GM12872 (cell line): ENCODE data around the gene SLC38A10.

Experiments used
- CTCF ChIP-seq: IDR thresholded peaks from 3 replicates; pipeline ENCODE4 v1.5.1; 2011; ENCODE audit warnings: low read depth, mild to moderate bottlenecking, low read length, moderate library complexity; ENCODE audit not compliant: insufficient read depth

SLC38A10 gene

DNA sequence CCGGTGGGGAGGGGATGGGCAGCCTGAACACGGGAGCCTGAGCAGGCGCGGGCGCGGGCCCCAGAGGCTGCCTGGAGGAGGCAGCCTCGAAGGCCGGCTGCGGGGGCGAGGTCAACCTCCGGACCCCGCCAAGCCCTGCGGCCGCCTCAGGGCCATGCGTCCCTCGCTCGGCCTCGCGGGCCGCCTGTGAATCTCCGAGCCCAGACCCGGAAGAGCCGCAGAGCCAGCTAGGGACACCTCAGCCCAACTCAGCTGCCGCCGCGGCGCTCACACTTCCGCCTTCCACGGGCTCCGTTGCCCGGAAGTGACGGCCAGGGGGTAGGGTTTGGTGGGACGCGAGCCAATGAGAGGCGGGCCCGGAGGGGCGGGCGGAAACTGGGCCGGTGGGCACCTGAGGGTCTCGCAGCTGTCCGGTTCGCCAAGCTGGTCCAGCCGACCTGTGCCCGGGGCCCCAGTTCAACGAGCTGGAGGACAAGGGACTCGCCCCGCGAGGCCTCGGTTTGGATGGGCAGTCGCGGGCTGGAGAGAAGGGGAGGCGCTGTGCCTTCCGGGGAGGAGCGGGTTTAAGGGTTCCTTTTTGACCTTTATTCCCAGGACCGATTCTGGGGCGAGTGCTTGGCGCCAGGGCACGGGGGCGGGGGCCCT is at the start of gene SLC38A10:
Gene SLC38A10, minus strand, starts transcription at position 277 of the 645 bp plus-strand sequence. CDS start 386 bp downstream, outside the sequence.
- TF ChIP-seq CTCF = 0 out of 3 replicates have a peak, but pooled peaks have one; percentile 0

GRCh38 chr17:81342269-81343070 is 47.4 kb upstream of the SLC38A10 start:
- no peak for TF ChIP-seq CTCF

- no peak for TF ChIP-seq CTCF
Observed at GRCh38 chr17:81341516-81342268, 46.6 kb upstream of the SLC38A10 start.

DNA sequence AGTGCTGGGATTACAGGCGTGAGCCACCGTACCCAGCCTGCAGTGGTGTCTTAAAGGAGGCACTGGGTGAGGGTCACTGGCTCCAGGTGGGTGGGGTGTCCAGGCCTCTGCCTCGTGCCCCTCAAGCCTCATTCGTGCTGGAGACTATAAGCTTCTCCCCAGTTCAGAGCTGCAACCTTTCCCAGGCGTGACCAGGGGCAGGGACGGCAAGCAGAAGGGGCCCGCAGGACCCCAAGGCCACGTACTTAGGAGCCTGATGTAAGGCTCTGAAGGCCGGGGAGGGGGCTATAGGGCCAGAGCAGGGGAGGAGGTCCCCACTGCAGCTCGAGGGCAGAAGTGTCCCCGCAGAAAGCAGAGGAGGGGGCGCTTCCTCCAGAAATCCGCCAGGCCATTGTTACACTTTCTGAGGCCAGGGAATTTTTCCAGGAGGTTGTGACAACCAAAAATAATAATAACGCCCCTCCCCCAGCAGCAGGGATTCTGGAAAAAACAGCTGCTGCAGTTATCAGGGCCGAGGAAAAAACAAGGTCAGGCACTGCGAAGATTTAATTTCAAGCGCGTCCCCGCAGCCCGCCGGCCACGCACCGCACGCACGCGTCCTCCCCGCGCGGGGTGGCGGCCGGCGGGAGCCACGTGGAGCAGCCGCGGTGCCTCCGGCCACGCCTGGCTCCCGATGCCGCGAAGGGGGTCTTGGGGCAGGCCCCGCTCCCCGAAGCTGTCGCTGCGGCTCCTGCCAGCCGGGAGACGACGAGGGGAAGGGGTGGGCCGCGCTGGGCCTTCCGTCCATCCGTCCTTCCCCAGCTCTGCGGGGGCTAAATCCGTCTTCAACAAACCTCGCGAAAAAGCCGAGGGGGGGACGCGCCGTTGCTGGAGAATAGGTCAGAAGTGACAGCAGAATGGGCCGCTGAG is 45.8 kb upstream of the SLC38A10 start:
- TF ChIP-seq CTCF = no peak

DNA sequence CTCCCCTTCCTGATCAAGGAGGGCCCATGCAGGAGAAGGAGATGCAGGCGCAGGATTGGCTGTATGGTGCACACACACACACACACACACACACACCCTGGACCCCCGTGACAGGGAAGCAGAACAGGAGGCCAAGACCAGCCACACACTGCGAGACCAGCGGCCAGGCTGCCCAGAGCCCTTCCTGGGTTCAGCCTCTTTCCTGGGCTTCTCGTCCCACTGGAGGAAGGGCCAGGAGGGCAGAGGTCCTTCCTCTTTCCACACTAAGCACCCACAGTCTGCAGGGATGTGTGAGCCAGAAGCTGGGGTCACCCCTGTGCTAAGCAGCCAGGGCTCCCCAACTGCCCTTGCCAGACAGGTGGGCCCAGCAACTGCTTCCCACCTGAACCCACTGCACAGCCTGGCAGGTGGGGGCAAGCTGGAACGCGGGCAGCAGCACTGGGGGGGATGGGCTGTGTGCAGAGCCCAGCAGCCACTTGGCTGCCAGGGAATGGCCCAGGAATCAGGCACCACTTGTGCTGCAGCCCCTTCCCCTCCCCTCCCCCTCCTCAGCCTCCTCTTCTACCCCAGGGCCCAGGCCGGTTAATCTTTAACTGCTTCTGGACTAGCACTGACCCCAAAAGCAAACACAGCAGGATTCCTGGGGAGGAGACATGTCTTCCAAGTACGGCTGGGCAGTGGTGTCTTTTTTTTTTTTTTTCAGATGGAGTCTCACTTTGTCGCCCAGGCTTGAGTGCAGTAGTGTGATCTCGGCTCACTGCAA is 44.6 kb upstream of the SLC38A10 start:
- TF ChIP-seq CTCF = no peak

DNA sequence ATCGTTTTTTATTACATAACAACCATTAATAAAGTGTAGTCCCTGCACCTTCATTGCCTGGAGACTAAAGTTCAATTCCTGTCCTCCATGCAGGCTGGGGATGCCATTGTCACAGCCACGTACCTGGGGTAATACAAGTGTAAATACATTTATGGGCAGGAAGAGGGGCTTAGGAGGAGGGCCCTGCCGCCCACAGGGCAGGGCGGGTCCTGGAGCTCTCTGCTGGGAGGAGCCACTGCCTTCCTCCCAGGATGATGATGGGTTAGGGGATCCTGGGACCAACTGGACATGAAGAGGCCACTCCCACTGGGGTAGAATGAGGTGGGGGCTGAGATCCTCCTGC is 44.1 kb upstream of the SLC38A10 start:
- TF ChIP-seq CTCF = no peak
